Measurements from ENCODE around the gene PRRT2.
"Not testable (repeated sequence)": the region's sequence is repeated elsewhere in the genome, so short reads cannot be mapped to it uniquely, and the experiment has no call there.

The PRRT2 gene

GRCh38 chr16:29790949-29791844 lies 20.8 kb upstream of the PRRT2 start:
- peak; percentile 32 for DNase-seq

GRCh38 chr16:29791845-29792807 lies 19.9 kb upstream of the PRRT2 start:
- DNase-seq, result no peak

DNA sequence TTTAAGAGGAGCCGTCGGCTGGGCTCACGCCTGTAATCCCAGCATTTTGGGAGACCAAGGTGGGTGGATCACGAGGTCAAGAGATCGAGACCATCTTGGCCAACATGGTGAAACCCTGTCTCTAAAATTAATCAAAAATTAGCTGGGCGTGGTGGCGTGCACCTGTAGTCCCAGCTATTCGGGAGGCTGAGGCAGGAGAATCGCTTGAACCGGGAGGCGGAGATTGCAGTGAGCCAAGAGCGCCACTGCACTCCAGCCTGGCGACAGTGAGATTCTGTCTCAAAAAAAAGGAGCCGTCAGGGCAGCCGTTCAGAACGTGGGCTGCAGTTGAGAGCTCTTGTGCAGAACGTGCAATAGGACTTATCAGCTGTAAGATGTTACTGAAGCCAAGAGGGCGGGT lies 18.8 kb upstream of the PRRT2 start:
- not testable (repeated sequence) for DNase-seq

GRCh38 chr16:29794231-29794710 lies 17.7 kb upstream of the PRRT2 start:
- DNase-seq, result no peak

GRCh38 chr16:29802416-29802935 lies 9.5 kb upstream of the PRRT2 start:
- no peak for DNase-seq

GRCh38 chr16:29804020-29804419 lies 8.0 kb upstream of the PRRT2 start:
- DNase-seq, result no peak

DNA sequence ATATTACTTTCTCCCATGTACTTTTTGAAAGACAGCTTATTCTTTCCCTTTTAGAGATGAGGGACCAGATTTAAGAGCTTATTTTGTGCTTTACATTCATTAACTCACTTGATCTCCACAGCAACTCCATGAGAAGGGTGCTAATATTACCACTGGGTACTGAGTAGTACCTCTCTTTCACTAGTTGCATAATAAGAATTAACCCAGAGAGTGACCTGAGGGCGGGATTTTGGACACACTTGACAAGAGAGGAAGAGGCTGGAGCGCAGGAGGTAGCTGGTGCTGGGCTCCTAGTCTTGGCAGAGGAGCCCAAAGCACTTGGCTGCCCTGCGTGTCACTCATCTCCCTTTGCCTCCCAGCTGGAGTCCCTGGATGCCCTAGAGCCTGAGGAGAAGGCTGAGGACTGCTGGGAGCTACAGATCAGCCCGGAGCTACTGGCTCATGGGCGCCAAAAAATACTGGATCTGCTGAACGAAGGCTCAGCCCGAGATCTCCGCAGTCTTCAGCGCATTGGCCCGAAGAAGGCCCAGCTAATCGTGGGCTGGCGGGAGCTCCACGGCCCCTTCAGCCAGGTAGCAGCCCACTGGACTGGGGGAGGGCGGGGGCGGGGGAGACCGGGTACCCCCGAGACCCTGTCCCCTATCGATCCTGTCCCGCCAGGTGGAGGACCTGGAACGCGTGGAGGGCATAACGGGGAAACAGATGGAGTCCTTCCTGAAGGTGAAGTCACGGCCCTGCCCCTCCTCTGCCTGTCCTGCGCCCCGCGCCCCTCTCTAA lies 7.3 kb upstream of the PRRT2 start:
- DNase-seq, result peak; percentile 8

GRCh38 chr16:29805232-29806098 lies 6.5 kb upstream of the PRRT2 start:
- DNase-seq, result peak; percentile 98

- DNase-seq, result peak; percentile 84
Measured at GRCh38 chr16:29806099-29806579, 5.9 kb upstream of the PRRT2 start, which contains the start of gene MAZ. Gene MAZ (plus strand): TSS chr16:29806529. CDS start chr16:29806702, 173 bp downstream.

DNA sequence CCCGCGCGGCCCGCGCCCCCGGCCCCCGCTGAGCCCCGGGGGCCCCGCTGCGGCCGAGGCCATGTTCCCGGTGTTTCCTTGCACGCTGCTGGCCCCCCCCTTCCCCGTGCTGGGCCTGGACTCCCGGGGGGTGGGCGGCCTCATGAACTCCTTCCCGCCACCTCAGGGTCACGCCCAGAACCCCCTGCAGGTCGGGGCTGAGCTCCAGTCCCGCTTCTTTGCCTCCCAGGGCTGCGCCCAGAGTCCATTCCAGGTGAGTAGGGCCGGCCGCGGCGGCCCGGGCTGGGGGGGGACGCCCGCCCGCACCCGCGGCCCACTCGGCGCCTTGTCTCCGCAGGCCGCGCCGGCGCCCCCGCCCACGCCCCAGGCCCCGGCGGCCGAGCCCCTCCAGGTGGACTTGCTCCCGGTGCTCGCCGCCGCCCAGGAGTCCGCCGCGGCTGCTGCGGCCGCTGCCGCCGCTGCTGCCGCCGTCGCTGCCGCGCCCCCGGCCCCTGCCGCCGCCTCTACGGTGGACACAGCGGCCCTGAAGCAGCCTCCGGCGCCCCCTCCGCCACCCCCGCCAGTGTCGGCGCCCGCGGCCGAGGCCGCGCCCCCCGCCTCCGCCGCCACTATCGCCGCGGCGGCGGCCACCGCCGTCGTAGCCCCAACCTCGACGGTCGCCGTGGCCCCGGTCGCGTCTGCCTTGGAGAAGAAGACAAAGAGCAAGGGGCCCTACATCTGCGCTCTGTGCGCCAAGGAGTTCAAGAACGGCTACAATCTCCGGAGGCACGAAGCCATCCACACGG lies 5.2 kb upstream of the PRRT2 start:
- peak; percentile 48 for DNase-seq

- peak; percentile 90 for DNase-seq
Measured at GRCh38 chr16:29807426-29808218, 4.4 kb upstream of the PRRT2 start.

DNA sequence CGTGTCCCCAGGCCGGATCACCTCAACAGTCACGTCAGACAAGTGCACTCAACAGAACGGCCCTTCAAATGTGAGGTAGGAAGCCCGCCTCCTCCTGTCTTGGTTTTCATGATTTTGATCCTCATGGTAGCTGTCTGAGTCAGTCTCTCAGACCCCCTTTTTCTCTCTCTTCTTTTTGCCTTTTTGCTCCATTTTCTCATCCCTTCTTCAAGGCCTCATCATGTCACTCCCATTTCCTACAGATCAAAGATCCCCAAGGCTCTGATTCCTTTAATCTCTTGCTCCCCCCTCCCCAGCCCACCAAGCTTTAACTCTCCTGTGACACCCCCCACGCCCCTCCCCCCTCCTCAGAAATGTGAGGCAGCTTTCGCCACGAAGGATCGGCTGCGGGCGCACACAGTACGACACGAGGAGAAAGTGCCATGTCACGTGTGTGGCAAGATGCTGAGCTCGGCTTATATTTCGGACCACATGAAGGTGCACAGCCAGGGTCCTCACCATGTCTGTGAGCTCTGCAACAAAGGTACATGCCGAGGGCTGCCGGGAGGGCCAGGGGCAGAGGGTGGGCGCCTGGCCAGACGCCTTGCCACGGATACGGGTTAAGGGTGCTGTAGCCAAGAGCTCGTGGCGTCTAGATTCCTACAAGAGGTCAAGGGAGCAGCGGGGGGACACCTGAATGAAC lies 3.6 kb upstream of the PRRT2 start:
- DNase-seq, result peak; percentile 47

GRCh38 chr16:29809031-29809747 lies 2.8 kb upstream of the PRRT2 start:
- no peak for DNase-seq

DNA sequence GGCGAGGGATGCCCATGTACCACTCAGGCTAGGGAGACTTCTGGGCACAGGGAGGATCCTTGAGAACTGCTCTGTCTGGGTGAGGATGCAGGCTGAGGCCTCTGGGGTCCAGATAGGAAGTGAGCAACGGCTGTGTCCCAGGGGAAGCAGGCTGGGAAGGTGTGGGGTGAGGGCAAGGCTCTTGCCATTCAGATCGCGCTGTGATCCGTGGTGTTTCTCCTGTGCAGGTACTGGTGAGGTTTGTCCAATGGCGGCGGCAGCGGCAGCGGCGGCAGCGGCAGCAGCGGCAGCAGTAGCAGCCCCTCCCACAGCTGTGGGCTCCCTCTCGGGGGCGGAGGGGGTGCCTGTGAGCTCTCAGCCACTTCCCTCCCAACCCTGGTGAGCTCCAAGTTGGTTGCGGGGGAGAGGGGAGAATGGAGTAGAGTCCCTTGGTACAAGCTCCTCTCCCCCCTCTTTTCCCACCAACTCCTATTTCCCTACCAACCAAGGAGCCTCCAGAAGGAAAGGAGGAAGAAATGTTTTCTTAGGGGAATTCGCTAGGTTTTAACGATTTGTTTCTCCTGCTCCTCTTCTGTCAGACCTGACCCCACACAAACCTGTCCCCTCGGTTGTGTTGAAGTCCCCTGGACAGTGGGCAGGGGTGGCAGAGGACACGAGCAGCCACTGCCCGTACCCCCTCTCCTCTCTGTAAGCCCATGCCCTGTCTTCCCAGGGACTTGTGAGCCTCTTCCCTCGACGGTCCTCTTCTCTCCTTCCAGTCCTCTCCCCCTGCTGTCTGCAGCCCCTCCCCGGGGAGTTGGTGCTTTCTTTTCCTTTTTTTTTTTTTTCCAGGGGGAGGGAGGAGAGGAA lies 1.9 kb upstream of the PRRT2 start:
- DNase-seq, result peak; percentile 66

DNA sequence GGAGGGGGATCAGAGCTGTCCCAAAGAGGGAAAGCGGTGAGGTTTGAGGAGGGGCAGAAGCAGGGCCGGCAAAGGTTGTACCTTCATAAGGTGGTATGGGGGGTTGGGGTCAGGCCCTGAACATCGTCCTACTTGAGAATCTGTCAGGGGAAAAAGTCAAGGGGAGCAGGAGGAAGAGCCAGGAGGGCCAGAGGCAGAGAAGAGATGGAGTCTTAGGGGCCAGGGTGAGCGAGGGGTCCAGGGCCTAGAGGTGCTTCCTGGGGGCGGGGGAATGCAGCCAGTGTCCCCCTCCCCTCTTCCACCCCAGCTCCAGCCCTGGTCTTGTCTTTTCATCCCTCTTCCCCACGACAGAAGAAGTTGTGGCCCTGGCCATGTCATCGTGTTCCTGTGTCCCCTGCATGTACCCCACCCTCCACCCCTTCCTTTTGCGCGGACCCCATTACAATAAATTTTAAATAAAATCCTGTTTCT lies 1.3 kb upstream of the PRRT2 start:
- no peak for DNase-seq

DNA sequence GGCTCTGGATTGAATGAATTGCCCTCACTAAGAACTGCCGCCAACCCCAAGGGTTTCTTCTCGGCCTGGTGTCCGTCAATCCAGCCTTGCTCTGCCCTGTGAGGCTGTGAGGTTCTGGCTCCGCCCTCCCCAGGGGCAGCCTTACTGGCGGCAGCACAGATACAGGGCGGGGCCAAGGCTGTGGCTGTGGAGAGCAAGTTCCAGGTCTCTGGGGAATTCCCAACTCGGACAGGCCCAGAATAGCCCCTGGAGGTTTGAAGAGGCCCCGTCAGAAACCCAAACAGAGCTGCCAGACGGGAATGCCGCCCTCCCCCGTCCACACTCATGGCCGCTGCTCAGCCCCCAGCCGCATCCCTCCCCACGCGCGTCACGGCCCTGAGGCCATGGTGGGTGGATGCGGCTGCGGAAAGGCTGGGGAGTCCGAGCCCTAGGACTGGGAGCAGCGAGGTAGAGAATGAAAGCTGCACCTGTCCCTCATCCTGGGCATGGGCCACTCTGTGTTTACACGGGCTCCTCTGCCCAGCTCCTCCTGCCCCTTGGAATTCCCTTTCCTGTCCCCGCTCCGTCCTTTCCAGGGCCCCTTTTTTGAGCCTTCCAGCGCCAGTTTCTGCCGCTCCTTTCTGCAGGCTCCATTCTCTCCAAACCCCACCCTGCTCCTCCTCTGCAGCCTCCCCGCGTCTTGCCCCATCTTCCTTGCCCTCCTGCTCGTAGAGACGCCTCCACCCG lies 660 bp upstream of the PRRT2 start:
- DNase-seq, result peak; percentile 82

Measured in CD4-positive, alpha-beta T cell treated with Interleukin-12 subunit alpha and Interleukin-12 subunit beta, for 1 hour (primary cell).